AG08395 (cell line): Measurements from ENCODE around the gene PFN2.
"Not testable (repeated sequence)": the region's sequence is repeated elsewhere in the genome, so short reads cannot be mapped to it uniquely, and the experiment has no call there.

Source experiments
- DNase-seq: peaks from one replicate; pipeline ENCODE4 v3.0.0; 2012; ENCODE audit warnings: mixed read lengths, low spot score

PFN2 gene

GRCh38 chr3:149968216-149968615 lies 2.5 kb downstream of the PFN2 start:
- DNase-seq: no peak

DNA sequence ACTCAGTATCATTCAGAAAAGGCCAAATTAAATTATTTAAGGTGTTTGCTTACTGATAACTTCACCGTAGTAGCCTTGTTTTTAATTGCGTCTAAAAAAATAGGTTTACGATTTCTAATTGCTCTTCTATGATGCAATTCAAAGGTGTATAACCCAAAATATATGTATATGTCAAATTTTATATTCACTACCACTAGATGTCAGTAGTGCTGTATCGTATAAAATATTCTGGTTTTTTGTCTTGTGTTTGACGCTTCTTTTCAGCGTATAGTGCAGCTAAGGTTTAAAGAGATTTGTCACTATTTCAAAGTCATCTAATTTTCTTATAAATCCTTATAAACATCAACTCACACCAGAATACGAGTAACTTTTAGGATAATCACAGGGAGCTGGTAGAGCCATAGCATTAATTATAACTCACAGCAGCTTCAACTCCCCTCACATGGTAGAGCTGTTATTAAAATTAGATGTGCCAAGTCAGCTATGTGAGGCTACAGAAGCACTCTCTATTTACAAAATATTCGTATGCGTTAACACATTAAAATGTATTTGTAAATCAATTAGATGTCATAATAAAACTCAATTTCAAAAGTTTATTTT lies 3.5 kb downstream of the PFN2 start:
- DNase-seq: peak; percentile 35

GRCh38 chr3:149965278-149965677 lies 5.4 kb downstream of the PFN2 start:
- no peak for DNase-seq

DNA sequence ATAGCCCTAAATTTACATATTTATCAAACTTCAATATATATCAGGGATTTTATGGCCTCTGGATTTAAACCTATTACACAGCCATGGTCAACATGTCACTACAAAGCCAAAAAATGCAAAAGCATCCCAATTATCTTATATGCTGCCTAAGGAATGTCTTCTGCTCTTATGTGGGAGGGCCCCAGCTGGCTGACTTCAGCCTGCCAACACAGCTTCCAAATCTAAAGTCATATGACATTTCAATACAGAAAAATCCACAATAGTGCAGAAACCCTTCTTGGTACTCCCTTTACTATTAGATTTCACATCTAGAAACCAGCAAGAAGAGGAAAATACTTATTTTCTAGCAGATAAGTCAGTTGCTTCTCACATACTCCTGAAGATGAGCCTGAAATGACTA lies 6.4 kb downstream of the PFN2 start:
- DNase-seq: no peak

- no peak for DNase-seq
Measured at GRCh38 chr3:149963485-149963884, 7.2 kb downstream of the PFN2 start.

DNA sequence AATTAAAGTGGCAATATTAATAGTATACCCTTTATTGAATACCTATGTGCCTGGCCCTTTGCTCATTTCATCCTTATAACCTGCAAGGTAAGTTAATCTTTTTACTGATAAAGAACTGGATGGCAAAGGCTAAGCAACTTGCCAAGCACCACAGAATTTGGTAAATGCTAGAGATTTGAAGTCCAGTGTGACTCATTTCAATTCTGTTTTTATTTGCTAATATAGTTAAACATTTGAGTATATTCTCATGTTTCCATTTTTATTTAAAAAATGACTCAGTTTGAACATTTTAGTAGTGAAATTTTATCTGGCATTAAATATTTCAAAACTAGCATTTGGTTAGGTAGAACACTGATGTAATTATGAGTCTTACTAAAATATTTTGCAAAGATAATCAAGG lies 11.3 kb downstream of the PFN2 start:
- no peak for DNase-seq

DNA sequence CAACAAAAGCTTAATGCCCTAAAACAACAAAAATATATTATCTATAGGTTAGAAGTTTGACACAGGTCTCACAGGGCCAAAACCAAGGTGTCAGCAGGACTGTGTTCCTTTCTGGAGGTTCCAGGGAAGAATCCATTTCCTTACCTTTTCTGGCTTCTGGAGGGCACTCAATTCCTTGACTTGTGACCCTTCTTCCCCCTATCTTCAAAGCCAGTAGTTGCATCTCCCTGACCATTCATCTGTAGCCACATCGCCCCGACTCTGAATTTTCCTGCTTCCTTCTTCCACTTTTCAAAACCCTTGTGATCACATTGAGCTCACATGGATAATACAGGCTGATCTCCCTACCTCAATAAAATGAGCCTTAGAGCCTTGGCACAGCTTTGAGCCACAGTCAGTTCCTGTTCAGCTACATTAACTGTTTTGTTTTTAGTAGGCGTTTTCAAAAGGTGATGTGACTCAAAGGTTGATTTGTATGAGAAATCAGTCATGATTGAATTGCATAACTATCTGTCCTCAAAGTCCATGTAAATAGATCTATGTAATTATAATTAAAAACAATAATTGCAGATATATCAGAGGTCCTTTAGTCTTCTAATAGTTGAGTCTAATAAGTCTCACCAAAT lies 12.4 kb downstream of the PFN2 start:
- DNase-seq: no peak

- no peak for DNase-seq
Measured at GRCh38 chr3:149957361-149958125, 13.2 kb downstream of the PFN2 start.

- no peak for DNase-seq
Measured at GRCh38 chr3:149955449-149955848, 15.2 kb downstream of the PFN2 start.

DNA sequence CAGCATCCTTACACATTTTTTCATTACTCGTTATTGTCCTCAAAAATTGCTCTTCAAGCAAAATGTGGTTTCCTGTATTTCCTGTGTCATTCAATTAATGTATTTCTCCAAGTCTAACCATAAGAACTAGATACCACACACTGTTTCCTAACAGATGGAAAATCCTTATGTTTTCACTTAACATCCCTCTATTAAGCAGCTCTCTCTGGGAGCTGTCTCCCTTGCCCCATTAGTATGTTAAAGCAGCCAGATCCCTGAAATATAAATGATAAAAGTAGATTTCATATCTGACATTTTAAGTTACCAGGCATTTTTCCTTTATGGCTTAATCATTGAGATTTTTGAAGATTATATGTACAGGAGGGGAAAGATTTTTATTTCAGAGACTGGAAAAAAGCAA lies 15.9 kb downstream of the PFN2 start:
- DNase-seq: peak; percentile 7

DNA sequence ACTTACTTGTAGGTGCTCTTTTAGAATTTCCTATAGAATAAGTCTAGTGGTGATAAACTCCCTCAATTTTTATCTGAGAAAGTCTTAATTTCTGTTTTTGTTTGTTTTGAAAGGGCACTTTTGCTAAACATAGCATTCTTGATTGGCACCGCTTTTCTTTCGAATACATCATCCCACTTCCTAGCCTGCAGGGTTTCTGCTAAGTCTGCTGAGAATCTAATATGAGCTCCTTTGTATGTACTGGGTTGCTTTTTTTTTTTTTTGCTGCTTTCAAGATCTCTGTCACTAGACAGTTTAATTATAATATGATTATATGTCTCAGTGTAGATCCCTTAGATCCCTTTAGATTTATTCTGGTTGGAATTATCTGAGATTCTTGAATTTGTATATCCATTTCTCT lies 21.5 kb downstream of the PFN2 start:
- no peak for DNase-seq

GRCh38 chr3:149947231-149947630 lies 23.5 kb downstream of the PFN2 start:
- no peak for DNase-seq

GRCh38 chr3:149943966-149944365 lies 26.7 kb downstream of the PFN2 start:
- not testable (repeated sequence) for DNase-seq

DNA sequence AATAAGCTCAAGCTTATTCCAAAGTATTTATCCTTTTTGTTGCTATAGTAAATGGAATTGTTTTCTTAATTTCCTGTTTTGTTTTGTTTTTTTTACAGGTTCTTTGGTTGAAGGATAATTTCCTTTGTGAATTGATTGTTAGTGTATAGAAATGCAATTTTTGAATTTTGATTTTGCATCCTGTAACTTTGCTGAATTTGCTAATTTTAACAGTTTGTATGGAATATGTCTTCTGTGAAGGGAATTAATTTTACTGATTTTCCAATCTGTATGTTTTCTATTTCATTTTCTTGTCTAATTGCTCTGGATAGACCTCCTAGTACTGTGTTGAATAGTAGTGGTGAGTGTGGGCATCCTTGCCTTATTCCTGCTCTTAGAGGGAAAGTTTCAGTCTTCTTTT lies 28.3 kb downstream of the PFN2 start:
- DNase-seq: no peak

DNA sequence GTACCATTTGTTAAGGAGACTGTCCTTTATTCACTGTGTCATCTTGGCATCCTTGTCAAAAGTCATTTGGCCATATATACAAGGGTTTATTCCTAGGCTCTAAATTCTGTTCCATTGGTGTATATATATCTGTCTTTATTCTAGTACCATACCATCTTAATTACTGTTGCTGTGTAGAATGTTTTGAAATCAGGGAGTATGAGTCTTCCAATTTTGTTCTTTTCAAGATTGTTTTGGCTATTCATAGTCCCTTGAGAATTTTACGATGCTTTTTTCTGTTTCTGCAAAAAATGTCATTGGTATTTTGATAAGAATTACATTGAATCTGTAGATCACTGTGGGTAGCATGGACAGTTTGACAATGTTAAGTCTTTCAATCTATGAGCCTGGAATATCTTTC lies 28.7 kb downstream of the PFN2 start:
- no peak for DNase-seq

DNA sequence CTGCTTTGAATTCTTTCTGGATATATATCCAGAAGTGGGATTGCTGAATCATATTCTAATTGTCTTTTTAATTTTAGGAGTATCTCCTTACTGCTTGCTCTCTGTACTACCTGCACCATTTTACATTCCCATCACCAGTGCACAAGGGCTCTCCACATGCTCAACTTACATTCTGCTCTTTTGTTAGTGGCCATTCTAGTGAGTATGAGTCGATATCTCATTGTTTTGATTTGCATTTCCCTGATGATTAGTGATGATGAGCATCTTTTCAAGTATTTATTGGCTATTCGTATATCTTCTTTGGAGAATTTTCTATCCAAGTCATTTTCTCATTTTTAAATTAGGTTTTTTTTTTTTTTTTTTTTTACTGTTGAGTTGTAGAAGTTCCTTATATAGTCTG lies 29.5 kb downstream of the PFN2 start:
- no peak for DNase-seq

DNA sequence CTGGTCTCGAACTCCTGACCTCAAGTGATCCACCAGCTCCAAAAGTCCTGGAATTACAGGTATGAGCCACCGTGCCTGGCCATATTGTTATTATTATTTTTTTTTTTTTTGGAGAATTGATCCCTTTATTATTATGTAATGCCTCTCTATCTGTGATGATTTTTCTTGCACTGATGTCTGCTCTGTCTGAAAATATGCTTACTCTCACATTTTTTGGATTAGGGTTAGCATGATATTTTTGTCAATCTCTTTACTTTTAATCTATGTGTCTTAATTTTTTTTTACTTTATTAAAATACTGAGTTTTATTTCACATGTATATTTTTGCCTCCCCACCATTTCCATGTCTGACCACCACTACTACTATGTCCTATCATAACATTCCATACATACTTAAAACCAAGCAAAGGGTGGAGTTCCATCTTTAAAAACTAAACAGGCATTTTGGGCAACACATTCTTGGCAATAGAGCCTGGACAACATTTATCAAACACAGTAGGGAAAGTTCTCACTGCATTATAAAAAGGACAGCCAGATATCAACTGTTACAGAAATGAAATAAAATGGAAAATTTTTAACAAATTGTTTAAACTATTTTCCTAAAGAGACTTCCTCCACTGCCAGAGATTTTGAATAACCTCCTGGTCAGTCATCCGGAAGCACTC lies 32.2 kb downstream of the PFN2 start:
- DNase-seq: not testable (repeated sequence)

- DNase-seq: peak; percentile 45
Measured at GRCh38 chr3:149936812-149937230, 33.9 kb downstream of the PFN2 start.

DNA sequence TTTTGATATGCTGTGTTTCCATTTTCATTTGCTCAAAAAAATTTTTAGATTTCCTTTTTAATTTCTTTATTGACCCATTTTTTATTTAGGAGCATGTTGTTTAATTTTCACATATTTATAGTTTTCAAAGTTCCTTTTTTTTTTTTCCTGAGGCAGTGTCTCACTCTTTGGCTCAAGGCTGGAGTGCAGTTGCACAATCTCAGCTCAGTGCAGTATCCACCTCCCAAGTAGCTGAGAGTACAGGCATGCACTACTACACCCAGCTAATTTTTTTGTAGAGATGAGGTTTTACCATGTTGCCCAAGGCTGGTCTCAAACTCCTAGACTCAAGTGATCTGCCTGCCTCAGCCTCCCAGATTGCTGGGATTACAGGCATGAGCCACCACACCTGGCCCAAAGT lies 36.2 kb downstream of the PFN2 start:
- DNase-seq: peak; percentile 45

- no peak for DNase-seq
Measured at GRCh38 chr3:149933858-149934257, 36.8 kb downstream of the PFN2 start.

GRCh38 chr3:149933008-149933407 lies 37.7 kb downstream of the PFN2 start:
- no peak for DNase-seq

DNA sequence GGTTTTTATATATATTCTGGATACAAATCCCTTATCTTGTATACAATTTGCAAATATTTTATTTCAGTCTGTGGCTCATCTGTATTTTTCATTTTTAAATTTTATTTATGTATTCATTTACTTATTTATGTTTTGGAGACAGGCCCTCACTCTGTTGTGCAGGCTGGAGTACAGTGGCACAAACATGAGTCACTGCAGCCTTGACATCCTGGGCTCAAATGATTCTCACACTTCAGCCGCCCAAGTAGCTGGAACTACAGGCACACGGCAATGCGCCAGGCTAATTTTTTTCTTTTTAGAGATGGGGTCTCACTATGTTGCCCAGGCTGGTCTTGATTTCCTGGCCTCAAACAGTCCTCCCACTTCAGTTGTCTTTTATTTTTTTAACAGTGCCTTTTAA lies 50.6 kb downstream of the PFN2 start:
- no peak for DNase-seq

DNA sequence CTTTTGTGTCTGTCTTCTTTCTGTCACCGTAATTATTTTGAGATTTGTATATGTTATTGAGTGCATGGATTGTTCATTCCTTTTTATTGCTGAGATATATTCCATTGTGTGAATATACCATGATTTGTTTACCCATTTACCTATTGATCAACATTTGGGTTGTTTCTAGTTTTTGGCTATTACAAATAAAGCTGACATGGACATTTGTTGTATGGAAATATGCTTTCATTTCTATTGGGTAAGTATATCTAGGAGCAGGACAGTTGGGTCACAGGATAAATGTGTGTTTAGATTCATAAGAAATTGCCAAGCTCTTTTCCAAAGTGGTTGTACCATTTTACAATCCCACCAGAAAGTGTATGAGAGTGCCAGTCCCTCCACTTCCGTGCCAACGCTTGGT lies 51.2 kb downstream of the PFN2 start:
- DNase-seq: no peak
